Right renal pelvis (tissue), 4 donors: Measurements from ENCODE around the gene STARD10. TPM values are rescaled to one million over a fixed set of nuclear protein-coding genes. Genes with fewer than 3 reads are reported as not detected.

ENCODE experiments used
- DNase-seq, 4 donors: peaks; one replicate each; pipeline ENCODE4 v3.0.0-alpha.2; 2013; ENCODE audit warnings: low read depth in 4 of 4, low spot score in 3 of 4, missing footprints in 1 of 4
- polyA plus RNA-seq, 4 donors: library from polyadenylated mRNA; unstranded; fragments of 120-200 nt; gene quantifications; one replicate each; pipeline ENCODE4 v1.2.1, GENCODE V29; 2013; ENCODE audit not compliant: insufficient read length in 4 of 4

Gene STARD10
- polyA plus RNA-seq, 4 donors = 69.5 to 92.6 (median 79.9) TPM

DNA sequence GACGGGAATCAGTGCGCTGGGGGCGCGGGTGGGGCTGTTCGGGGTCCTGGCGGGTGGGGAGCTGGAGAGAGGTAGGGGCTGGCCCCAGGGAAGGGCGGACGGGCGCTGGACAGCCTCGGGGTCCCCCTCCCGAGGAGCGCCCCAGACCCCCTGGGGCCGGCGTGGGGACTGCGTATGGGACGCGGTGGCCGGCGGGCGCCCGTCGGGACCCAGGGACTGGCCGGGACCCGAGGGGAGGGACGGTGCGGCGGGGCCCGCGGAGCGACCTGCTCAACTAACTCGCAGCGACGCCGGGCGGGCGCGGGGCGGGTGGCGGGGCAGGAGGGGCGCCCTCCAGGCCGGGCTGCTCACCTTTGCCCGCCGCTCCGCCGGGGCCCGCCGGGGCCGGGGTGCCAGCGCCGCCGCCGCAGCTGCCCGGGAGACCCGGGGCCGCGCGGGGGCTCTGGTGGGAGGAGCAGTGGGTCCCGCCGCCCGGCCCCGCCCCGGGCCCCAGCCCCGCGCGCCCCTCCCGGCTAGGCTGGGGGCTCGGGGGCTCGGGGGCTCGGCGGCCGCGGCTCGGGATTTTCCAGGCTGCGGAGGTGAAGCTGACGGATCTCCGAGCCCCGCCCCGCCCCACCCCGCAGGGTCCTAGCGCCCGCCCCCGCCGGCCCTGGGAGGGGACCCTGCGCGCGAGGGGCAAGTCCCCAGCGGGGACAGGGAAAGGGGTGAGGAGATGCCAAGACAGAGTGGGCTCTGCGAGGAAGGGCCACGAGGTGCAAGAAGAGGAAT is 12.3 kb downstream of the STARD10 start:
- no peak for DNase-seq

DNA sequence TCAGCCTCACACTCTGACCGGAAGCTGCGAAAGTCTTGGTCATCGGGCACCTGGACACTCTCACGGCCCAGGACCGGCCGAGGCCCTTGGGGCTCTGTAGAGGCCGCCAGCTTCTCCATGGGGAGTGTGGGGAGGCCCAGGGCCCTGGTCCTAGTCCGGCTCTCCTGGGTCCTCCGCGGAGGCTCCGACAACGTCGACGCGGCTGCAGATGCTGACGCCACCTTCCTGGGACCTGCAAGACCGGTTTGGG is 12.9 kb downstream of the STARD10 start:
- no peak for DNase-seq

DNA sequence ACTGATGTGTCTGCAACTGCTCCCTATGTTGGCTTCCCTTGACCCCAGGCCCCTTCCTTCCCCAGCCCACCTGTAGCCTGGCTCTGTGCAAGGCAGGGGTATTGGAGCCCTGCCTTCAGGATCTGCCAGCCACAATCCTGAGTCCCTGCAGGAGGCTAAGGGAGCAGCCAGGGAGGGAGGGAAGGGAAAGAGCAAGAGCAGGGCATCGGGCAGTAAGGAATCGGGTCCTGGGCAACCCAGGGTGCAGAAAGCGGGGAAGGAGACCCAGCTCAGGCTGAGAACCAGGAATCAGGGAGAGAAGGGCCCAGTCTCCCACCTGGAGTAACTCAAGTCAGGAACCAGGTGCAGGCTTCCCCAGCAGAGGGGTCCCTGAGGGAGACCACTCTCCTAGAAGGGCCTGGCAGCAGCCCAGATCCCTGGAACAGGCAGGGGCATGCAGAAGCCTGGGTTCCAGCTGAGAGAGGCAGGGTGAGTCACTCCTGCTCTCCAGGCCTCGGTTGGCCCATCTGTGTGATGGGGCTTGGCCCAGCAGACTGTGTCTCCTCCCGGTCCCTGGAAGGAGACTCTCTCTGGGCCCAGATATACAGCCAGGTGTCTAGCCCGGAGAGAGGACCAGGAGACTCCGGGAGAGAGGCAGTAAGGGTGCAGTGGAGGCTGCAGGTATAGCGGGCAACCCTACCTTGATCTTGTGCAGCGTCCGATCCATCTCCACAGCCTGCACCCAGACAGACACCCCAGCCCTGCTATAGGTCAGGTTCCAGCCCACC is 13.4 kb downstream of the STARD10 start:
- no peak for DNase-seq

DNA sequence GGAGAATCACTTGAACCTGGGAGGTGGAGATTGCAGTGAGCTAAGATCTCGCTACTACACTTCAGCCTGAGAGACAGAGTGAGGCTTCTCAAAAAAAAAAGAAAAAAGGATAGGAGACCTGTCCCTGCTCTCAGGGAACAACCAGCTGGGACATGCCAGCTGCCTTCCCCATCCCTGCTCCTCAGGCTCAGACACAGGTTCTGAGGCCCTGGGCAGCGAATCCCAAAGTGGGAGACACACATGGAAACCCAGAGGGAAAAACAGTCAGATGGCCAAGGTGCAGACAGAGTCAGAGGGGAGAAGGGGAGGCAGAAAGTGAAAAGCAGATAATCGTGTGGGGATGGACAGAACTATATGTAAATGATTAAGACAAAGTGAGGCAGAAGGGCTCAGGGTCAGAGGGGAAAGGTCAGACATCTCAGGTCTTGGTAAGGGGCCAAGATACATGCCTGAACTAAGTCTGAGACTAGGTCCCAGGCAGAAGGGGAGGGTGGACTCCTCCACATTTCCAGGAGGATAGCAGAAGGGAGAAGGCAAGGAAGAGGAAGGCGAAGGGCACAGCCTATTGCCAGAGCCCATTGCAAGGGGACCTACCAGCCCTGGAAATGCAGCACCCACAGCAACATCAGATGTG is 14.2 kb downstream of the STARD10 start:
- no peak for DNase-seq

DNA sequence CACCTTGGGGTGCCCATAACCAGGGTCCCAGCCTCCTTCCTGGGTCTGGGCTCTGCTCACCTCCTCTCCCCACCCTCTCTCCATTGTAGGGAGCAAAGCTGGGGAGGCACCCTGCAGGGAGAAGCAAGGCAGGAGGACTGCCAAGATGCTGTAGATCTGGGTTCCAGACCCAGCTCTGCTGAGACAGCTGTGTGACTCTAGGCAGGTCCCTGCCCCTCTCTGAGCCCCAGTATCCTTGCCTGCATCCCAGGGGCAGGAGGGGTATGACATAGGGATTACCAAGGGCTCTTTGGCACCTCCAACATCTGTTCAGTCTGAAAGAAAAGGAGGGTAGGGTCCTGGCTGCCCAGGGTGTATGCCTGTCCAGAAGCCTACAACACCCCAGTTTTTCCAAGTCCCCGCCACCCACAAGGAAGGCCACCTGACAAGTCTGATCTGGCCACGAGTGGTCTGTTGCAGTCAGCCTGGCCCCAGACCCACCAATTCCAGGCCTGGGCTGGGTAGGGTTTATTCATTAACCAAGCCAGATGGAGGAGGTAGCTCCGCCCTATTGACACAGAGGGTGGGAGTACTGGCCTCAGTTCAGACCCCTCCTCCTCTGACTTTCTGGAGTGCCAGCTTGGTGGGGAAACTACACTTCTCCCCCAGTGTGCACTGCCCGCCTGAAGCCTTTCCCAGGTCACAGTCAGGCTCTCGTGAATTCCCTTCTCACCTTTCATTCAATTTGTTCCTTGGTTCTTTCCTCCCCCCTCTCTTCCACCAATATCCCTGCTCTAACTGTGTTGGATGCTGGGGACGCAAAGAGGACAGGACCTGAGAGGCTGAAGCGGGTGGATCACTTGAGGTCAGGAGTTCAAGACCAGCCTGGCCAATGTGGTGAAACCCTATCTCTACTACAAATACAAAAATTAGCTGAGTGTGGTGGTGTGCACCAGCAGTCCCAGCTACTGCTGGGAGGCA is 15.0 kb downstream of the STARD10 start:
- DNase-seq = peak in 1 of 4 donors; percentile 53

DNA sequence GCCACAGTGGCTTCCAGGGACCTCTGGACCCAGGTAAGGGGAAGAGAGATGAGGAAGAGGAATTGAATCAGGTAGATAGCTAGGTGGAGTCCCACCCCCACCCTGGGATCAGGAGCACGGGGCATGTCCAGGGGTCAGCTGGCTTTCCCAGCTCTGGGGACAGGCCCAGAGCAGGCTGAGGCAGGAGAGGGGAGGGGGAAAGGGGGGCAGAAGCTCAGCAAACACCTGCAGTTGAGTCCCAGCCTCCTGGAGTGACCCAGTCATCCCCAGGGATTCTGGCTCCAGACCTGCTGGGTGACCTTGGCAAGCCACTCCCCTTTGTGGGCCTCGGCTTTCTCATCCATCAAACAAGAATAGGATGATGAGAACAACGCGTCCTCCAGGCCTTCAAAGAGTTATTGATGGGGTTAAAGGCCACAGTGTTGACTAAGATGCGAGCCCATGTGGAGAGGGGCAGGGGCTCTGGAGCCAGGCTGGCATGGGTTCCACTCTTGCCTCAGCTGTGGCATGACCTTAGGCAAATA is 16.0 kb downstream of the STARD10 start:
- DNase-seq = no peak

DNA sequence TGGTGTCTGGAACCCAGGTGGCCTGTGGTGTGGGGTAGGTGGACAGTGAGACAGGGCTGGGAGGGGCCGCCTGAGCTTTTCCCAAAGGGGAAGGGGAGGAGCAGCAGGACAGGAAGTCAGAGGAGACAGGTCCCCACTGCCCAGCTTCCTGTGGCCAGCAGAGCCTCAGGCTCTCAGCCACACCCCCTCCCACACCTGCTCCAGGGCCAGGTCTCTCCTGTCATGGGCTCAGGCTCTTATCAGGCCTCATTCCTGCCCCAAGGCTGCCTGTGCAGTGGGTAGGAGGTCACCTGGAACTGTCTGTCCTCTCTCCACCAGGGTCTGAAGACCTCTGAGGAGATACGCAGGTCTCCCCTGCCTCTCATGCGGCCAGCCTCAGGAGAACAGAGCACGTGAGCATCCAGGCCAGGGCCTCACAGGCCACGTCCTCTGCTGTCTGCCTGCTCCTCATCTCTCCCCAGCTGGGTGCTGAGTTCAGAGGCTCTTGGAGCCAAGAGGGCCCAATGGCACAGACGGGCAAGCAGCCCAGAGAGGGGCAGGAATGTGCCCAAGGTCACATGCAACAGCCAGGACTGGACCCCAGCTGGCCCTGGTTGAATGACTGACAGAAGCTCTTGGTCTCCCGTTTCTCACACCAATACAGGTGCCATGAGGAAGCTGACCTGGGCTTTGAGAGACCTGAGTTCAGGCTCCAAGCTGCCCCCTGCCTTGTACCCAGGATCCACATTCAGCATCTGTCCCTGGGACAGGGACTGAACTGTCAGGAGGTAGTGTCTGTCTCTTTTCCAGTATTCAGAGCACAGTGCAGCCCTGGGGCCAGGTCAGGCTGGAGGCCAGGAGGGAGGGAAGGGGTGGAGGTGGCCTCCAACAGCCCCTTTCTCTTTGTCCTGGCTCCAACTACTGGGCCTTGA is 16.7 kb downstream of the STARD10 start:
- DNase-seq = no peak

DNA sequence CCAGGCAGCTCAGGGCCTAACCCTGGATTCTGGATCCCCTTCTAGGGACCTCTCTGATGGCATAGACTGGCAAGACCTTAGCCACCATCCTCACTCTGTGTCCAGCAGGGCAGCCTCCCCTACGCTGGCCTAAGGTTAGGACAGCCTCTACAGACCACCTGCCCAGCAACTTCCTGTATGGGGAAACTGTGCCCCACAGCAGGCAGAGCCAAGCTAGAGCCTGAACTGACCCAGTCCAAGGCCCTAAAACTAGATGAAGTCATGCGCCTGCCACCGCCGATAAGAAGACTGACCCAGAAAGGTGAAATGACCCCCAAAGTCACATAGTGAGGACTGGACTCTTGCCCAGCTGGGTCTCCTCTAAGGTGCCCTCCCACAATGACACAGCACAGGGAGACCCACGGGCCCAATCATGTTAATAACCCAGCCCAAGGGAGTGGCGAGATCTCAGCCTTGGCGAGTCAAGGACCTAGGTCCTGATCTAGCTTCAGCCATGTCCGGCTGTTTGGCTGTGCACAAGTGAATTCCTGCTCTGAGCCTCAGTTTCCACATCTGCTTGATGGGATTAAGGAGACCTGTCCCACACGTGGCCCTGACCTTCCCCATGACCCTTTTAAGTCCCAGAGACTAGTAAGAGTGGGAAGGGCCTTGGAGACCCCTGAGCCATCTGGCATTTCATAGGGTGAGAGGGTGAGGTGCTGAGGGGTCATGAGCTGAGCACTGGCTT is 17.6 kb downstream of the STARD10 start:
- no peak for DNase-seq

DNA sequence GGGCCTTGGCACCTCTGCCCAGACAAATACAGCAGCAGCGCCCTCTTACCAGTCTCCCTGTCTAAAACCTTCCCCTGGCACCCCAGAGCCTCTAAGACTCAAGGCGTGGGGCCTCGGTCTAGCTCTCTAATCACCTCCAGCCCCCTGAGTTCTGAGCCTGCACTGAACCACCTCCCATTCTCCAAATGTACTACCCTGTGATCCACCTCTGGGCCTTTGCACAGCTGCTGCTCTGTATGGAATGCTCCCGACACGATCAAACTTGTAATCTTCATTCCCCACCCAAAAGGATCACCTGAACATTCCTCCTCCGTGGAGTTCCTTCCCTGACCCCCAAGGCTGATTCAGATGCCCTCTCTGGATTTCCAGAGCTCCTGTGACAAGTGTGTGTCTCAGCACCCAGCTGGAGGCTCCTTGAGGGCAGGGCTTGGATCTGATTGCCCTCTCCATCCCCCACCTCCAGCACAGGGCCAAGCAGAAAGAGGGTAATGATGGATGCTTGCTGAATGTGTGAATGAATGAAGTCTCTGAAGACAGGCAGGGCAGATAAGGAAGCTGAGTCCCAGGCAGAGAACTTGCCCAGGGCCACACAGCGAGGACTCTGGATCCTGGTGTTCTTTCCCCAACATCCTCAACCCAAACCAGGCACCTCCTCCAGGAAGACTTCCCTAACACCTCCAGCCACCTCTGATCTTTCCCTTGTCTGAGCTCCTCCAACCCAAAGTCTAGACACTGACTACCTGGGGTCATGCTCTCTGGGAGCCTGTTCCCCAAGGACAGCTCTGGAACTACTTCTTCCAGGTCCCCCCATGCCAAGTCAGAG is 18.3 kb downstream of the STARD10 start:
- no peak for DNase-seq

DNA sequence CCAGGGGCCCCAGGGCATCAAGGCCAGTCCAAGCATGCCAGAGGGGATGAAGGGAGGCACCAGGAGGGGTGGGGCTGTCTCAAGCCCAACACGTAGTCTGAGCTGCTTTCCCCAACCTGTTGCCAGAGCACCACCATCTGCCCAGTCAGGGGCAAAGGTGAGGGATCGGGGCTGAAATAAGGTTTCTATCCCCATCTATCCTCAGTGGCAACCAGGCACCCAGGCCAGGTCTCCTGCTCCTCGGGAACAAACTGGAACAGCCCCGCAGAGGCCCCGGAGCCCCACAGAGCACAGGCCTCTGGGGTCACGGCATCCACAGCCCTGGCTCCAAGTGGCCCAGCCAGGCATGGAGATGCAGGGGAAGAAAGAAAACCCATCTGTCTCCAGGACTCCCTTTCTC is 19.3 kb downstream of the STARD10 start:
- no peak for DNase-seq

DNA sequence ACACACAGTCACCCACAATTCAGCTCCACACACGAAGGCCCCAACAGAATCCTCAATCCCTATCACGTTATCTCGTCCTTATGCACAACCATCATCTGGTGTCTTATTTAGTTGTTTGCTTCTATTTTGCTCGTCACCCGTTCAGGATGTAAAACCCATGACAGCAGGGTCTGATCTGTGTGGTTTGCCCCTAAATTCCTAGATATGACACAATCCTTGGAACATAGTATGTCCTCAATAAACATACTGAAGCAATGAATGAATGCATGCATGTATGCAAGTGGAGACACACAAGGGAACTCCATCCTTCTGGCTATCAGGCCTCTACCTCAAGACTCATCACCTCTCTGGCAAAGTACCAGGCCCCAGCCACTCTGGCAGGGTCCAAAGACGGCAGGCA is 20.2 kb downstream of the STARD10 start:
- no peak for DNase-seq

DNA sequence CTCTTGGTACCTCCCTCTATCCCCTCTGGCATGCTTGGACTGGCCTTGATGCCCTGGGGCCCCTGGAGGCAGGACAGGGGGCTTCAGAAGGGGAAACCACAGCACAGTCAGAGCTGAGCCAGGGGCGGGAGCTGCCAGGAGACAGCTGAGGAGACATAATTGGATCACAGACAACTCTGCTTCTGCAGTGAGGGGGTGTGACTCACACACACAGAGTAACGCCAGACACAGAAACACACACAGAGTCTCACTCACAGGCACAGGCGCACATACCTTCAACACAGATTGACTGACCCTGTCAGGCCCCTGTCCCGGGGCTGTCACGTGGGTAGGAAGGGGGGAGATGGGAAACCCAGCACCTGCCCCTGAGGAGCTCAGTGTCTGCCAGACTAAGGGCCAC is 20.6 kb downstream of the STARD10 start:
- DNase-seq = no peak

DNA sequence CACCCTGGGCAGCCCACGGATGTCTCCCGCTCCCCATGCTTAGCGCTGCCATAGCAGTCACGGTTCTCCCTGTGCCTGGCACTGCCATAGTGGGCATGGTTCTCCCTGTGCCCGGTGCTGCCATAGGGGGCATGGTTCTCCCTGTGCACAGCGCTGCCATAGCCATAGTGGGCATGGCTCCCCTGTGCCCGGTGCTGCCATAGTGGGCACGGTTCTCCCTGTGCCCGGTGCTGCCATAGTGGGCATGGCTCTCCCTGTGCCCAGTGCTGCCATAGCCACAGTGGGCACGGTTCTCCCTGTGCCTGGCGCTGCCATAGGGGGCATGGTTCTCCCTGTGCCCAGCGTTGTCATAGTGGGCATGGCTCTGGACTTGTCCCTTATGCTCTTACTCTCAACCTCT is 21.8 kb downstream of the STARD10 start:
- DNase-seq = no peak

DNA sequence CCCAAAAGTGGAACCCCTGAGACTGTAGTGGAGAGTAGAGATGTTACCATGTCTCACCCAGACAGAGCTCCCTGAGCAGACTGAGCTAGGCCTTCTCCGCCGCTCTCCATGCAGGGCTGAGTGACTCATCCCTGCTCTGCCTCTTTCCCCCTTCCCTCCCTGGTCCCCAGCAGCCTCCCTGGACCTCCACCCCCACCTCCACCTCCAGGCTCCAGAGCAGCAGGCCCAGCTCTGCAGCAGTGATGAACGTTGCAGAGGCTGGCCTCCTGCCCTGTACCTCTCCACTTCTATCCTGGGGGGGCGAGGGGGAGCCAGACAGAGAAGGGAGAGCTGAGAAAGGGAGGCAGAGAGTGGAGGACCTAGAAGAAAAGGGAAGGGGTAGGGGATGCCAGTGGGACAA is 22.3 kb downstream of the STARD10 start:
- no peak for DNase-seq

DNA sequence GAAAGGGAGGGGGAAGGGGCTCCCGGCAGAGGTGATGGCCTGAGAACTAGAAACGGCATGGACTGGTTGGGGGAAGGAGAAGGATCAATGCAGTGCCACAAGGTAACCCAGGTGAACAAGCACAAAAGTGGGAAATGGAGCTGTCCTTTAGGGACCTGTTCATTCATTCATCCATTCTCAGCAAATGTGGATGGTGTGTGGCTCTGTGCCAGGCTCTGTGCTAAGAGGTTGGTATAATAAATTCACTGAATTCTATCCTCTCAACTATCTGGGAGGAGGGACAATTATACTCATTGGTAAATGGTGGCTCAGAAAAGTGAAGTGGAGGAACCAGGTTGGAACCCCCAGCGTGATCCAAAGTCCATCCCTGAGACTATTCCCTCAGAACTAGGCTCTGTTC is 23.0 kb downstream of the STARD10 start:
- DNase-seq = no peak

DNA sequence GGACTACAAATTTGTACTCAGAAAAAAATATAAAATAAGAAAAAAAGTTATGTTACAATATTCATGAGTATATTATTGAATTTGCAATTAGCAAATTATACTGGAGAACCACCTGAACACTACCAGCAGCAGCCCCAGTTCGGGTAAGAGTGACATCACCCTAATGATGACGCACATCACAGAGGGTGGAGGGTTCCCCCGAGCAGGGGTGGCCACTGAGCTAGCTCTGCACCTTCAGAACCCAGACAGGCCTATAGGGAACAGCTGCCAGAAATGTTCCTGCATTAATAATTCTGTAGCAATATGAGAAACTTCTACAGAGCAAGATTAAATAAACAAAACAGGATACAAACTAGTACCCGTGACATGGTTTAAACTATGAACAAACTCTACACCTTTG is 24.2 kb downstream of the STARD10 start:
- DNase-seq = no peak

DNA sequence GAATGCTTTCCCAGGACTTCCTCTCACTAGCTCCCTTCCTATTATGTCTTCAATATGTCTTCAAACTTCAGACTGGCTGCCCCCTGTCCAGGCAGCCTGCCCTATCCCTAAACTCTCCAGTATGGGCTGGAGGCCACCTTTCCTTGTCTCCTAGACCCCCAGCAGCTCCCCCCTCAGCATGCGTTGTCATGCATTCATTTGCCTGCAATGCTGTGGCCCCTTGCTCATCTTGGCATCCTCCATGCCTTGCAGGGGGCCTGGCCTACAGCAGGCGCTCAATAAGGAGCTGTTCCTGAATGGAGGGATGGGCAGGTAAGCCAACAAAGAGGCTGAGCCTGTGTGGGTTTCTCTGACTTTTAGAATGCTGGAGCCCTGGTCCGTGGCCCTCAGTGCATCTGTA is 25.3 kb downstream of the STARD10 start:
- no peak for DNase-seq
